ENCODE data around the gene CTNNA1.

DNA sequence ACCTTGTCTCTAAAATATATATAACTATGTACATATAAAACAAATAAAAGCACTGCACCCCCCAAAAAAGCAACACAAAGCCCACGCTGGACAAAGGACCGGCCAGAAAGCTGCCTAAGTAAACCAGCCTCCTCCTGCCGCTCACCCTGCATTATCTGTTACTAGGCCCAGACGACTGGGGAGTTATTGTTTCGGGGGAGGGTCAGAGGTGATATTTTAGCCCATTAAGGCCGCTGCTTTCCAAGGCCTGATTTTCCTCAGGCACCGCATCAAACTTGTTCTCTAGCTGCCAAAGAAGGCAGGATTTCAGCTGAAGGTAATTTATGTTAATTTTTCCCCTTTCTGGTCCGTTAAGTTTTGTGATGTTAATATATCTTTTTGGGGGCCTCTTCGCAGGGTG is 44.0 kb upstream of the CTNNA1 start:
- TF ChIP-seq POLR2A (IDR thresholded peaks at IDR 0.05) (no peak), CTCF (IDR thresholded peaks at IDR 0.05) (no peak)

All from lower leg skin (tissue), 3 donors.